NCI-H510A treated with DMSO at 0.1 percent for 48 hours (cell line): ENCODE measurements around the gene FMO3.

ENCODE experiments used
- DNase-seq: peaks from one replicate; lab custom pipeline; 2025; lab: John Stamatoyannopoulos, UW

Gene FMO3

DNA sequence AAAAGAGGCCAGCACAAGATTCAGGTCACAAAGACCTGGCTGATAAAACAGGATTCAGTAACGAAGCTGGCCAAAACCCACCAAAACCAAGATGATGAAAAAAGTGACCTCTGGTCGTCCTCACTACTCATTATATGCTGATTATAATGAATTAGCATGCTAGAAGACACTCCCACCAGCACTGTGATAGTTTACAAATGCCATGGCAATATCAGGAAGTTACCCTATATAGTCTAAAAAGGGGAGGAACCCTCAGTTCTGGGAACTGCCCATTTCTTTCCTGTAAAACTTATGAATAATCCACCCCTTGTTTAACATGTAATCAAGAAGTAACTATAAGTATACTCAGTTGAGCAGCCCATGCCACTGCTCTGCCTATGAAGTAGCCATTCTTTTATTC, 68.4 kb downstream of the FMO3 start:
- no peak for DNase-seq

DNA sequence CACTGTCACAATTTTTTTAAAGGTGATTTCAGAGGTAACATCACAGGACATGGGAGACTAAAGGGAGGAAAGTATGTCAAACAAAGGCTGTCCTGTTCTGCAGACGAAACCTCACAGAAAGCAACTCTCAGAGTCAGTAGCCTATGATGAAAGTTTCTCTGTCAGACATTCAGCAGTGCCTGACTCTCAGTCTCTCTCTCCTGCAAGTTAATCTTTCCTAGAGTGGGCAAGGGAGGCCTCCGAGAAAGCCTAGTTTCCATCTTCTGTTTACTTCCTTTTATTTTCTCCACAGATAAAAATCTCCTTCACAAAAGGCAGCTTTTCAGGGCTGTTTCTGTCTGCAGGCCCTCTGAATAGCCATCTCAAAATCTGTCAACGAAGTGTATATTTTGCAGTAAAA, 69.5 kb downstream of the FMO3 start:
- no peak for DNase-seq

DNA sequence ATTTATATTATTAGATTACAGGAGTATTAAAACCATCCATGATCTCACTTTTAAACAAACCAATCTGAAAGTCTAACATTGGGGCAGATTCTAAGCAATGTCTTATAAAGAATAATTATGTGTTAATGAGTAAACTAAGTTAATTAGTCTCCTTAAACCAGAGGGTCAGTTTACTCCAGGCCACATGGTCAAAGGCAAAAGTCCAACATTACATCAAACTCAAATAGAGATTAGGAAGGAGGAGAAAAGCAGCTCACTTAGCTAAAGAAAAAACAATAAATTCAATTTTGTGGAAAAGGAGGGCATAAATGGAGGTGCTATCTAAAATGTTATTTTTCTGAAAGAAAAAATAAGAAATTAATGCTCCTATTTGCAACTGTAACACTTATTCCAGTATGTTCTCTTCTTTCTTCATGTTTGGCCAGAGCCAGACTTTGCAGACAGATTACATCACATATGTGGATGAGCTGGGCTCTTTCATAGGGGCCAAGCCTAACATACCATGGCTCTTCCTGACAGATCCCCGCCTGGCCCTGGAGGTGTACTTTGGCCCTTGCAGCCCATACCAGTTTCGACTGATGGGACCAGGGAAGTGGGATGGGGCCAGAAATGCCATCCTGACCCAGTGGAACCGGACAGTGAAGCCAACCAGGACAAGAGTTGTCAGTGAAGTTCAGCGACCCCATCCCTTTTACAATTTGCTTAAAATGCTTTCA, 70.1 kb downstream of the FMO3 start:
- no peak for DNase-seq

DNA sequence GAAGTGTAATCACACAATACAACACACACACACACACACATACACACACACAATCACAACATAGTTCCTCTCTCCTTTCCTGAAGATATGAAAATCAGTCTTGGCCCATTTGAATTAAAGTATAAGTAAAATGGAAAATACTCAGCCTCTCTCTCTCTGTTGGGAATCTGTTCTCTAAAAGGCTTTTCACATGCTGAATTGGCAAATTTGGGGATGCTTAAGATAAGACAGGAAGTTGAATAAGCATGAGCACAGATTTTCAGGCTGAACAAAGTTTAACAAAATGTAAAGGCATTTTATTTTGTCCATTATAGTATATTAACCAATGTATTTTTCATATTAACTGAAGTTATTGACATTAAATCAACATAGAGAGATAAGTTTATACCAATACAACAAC, 70.7 kb downstream of the FMO3 start:
- DNase-seq = no peak

DNA sequence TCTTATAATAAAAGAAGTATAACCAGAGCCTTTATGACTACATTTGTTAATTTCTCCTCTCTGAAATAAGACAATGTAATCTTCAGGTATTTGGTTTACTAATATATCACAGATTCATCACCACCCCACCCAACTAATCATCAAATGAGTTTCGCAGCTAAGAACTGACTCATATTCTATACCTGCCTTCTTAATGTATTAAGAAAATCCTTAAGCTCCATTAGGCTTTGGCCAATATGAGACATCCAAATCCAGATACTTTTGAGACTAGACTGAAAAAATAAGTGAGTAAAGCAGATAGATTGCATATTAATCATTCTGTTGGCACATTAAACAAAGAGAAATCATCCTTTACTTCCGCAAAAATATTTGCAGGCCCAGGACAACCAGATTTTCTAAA, 75.7 kb downstream of the FMO3 start:
- DNase-seq = no peak
